Uterus (tissue), 2 donors: Measurements from ENCODE around the gene HTRA1.

Experiments
- CTCF ChIP-seq, 4 experiments: fragments of 200-600 bp in 2 of 4; fragments of 450-650 bp in 2 of 4; sonication (generic) in 2 of 4; IDR thresholded peaks; one replicate each; pipeline ENCODE4 v1.5.1; 2016 to 2019; ENCODE audit warnings: antibody characterized with exemption in 4 of 4, mild to moderate bottlenecking in 2 of 4, moderate library complexity in 1 of 4
- POLR2A ChIP-seq, 2 donors: fragments of 450-650 bp; IDR thresholded peaks; one replicate each; pipeline ENCODE4 v1.6.1; 2016; ENCODE audit warnings: antibody characterized with exemption in 2 of 2, mild to moderate bottlenecking in 1 of 2, moderate library complexity in 1 of 2

- TF ChIP-seq CTCF (IDR thresholded peaks at IDR 0.05) (no peak), POLR2A (IDR thresholded peaks at IDR 0.05) (no peak)
Measured at GRCh38 chr10:122507616-122508015, 46.3 kb downstream of the HTRA1 start.
